Measurements from ENCODE around the gene GFOD1. TPM values are rescaled to one million over a fixed set of nuclear protein-coding genes. Genes with fewer than 3 reads are reported as not detected.

The GFOD1 gene
- total and polyA plus RNA-seq, 2 of the 4 experiments (the other 2 are of a cell fraction) = 1.8 to 3.4 TPM

DNA sequence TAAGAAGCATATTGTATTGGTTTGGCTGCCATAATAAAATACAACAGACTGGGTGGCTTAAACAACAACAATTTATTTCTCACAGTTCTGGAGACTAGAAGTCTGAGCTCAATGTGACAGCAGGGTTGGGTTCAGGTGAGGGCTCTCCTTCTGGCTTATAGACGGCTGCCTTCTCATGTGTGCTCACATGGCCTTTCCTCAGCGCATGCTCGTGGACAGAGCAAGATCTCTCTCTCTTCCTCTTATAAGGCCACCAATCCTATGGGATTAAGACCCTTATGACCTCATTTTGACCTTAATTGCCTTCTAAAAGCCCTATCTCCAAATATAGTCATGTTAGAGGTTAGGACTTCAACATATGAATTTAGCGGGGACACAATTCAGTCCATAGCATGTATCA is 32.4 kb upstream of the GFOD1 start:
- H3K36me3 ChIP-seq (ENCODE audit: control insufficient read depth, insufficient read depth, low read length) = no peaks in the 10 kb centered on the region
- H4K8ac ChIP-seq (ENCODE audit: low read depth in 2 of 2, low read length in 2 of 2) = no peak overlapping the region
- no peaks in the 10 kb centered on the region for H3K4me1 ChIP-seq (ENCODE audit: control insufficient read depth, insufficient read depth, low read length)
- H2AK5ac ChIP-seq (ENCODE audit: low read depth, low read length) = no peak overlapping the region
- H2AK9ac ChIP-seq (replicated peaks; ENCODE audit: low read depth, low read length, poor library complexity) = no peak overlapping the region
- H3K27ac ChIP-seq (ENCODE audit: insufficient read depth, low read length) = no peak overlapping the region
- no peak overlapping the region for H3K56ac ChIP-seq (ENCODE audit: extremely low read depth, insufficient read depth, low read length)
- H4K20me1 ChIP-seq (ENCODE audit: insufficient read depth, low read length) = no peaks in the 10 kb centered on the region
- no peak overlapping the region for H2BK20ac ChIP-seq (ENCODE audit: low read depth, low read length)
- no peak overlapping the region for H3K4ac ChIP-seq (ENCODE audit: low read depth, low read length)
- H3K9me3 ChIP-seq (ENCODE audit: control insufficient read depth, insufficient read depth, low read length) = no peaks in the 10 kb centered on the region
- in situ Hi-C loops (cut with MboI; ENCODE audit: low sequenced_read_pairs) (no loop called here), intact Hi-C loops (cut with micrococcal nuclease) (no loop called here), dilution Hi-C loops (cut with HindIII; ENCODE audit: low sequenced_read_pairs, unreplicated experiment) (no loop called here)
- no peaks in the 10 kb centered on the region for H3K79me1 ChIP-seq (ENCODE audit: low read depth in 1 of 2, low read length in 2 of 2)
- H4K91ac ChIP-seq (ENCODE audit: insufficient read depth, low read depth, low read length) = no peak overlapping the region
- no peak overlapping the region for H4K5ac ChIP-seq (ENCODE audit: low read depth, low read length)
- no peak overlapping the region for H2BK15ac ChIP-seq (ENCODE audit: low read depth, low read length)
- TF ChIP-seq RFX5 (IDR thresholded peaks at IDR 0.05; ENCODE audit: low read depth, low read length) (no peak), RAD21 (IDR thresholded peaks at IDR 0.05; ENCODE audit: low read length) (no peak), CHD1 (IDR thresholded peaks at IDR 0.05; ENCODE audit: low read depth, low read length) (no peak), MXI1 (IDR thresholded peaks at IDR 0.05; ENCODE audit: borderline replicate concordance, low read depth, low read length) (no peak), MAZ (IDR thresholded peaks at IDR 0.05; ENCODE audit: borderline replicate concordance, low read depth, low read length) (no peak), RCOR1 (IDR thresholded peaks at IDR 0.05; ENCODE audit: insufficient replicate concordance, low read length) (no peak), NFE2L2 (IDR thresholded peaks at IDR 0.05; ENCODE audit: low read depth, low read length) (no peak), BHLHE40 (IDR thresholded peaks at IDR 0.05; ENCODE audit: low read depth, low read length) (no peak)
- TF ChIP-seq, protein P1, sequence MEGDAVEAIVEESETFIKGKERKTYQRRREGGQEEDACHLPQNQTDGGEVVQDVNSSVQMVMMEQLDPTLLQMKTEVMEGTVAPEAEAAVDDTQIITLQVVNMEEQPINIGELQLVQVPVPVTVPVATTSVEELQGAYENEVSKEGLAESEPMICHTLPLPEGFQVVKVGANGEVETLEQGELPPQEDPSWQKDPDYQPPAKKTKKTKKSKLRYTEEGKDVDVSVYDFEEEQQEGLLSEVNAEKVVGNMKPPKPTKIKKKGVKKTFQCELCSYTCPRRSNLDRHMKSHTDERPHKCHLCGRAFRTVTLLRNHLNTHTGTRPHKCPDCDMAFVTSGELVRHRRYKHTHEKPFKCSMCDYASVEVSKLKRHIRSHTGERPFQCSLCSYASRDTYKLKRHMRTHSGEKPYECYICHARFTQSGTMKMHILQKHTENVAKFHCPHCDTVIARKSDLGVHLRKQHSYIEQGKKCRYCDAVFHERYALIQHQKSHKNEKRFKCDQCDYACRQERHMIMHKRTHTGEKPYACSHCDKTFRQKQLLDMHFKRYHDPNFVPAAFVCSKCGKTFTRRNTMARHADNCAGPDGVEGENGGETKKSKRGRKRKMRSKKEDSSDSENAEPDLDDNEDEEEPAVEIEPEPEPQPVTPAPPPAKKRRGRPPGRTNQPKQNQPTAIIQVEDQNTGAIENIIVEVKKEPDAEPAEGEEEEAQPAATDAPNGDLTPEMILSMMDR (conservative IDR thresholded peaks at IDR 0.05; ENCODE audit: low read depth, low read length) = no peak
- TF ChIP-seq, protein P2, sequence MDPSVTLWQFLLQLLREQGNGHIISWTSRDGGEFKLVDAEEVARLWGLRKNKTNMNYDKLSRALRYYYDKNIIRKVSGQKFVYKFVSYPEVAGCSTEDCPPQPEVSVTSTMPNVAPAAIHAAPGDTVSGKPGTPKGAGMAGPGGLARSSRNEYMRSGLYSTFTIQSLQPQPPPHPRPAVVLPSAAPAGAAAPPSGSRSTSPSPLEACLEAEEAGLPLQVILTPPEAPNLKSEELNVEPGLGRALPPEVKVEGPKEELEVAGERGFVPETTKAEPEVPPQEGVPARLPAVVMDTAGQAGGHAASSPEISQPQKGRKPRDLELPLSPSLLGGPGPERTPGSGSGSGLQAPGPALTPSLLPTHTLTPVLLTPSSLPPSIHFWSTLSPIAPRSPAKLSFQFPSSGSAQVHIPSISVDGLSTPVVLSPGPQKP (IDR thresholded peaks at IDR 0.05; ENCODE audit: borderline replicate concordance, low read depth, low read length) = no peak
- TF ChIP-seq, protein P3, sequence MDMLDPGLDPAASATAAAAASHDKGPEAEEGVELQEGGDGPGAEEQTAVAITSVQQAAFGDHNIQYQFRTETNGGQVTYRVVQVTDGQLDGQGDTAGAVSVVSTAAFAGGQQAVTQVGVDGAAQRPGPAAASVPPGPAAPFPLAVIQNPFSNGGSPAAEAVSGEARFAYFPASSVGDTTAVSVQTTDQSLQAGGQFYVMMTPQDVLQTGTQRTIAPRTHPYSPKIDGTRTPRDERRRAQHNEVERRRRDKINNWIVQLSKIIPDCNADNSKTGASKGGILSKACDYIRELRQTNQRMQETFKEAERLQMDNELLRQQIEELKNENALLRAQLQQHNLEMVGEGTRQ (IDR thresholded peaks at IDR 0.05; ENCODE audit: low read depth, low read length) = no peak
- no TSS peak for BruUV-seq (replicated peaks)
- no peaks in the 10 kb centered on the region for H3K9me1 ChIP-seq (ENCODE audit: insufficient read depth, low read length)
- no peak for ATAC-seq (ENCODE audit: low read depth)
- no peak overlapping the region for H3K23ac ChIP-seq (ENCODE audit: low read depth, low read length)
- H3K27me3 ChIP-seq (ENCODE audit: control insufficient read depth, insufficient read depth, low read length) = peaks cover 11% of the 10 kb centered on the region; the same call in 1 of the 2 replicates
- H2AFZ ChIP-seq (replicated peaks; ENCODE audit: low read length, poor library complexity) = no peak overlapping the region
- ChIA-PET CTCF (interaction anchor here (1.0 kb wide), 1 partner anchor 54 kb away, joined by 3 read pairs; the partner anchor contains the start of gene SIRT5), POLR2A (ENCODE audit: unreplicated experiment) (no interaction called here)
- H3K14ac ChIP-seq (replicated peaks; ENCODE audit: low read depth, low read length) = no peak overlapping the region
- no peak for DNase-seq
- H2BK120ac ChIP-seq (ENCODE audit: low read depth, low read length) = no peak overlapping the region
- H3K4me2 ChIP-seq (ENCODE audit: low read depth, low read length) = no peak overlapping the region
- no peak overlapping the region for H3K9ac ChIP-seq (ENCODE audit: low read depth, low read length)
- no CpG with 5 or more reads among the region's 4 CpGs for WGBS, 2 experiments (ENCODE audit: extremely low coverage in 2 of 2, insufficient read length in 1 of 2)
- no peak overlapping the region for H3K18ac ChIP-seq (ENCODE audit: low read depth, low read length)
- no peak overlapping the region for H3K4me3 ChIP-seq (ENCODE audit: insufficient read depth, low read depth, low read length)
- H2BK5ac ChIP-seq (ENCODE audit: low read depth, low read length, poor library complexity, severe bottlenecking) = no peak overlapping the region
